ENCODE measurements around the gene CLDN19.

- TF ChIP-seq CTCF (IDR thresholded peaks at IDR 0.05) (no peak), ZFX (IDR thresholded peaks at IDR 0.05; ENCODE audit: borderline replicate concordance) (no peak)
These were observed 29.8 kb upstream of the CLDN19 start for GRCh38 chr1:42769811-42770210.
